Amniotic epithelial cell (primary cell): ENCODE results near the gene TRPV5.

ENCODE experiments used
- DNase-seq: peaks from one replicate; pipeline ENCODE4 v3.0.0-alpha.2; 2010; ENCODE audit warnings: low read depth

TRPV5 gene

GRCh38 chr7:142885311-142886230, 48.0 kb downstream of the TRPV5 start, which contains the start of gene TRPV6:
Gene TRPV6, minus strand, starts transcription at chr7:142885745.
- no peak for DNase-seq

GRCh38 chr7:142884286-142884640, 49.3 kb downstream of the TRPV5 start:
- no peak for DNase-seq

- DNase-seq = no peak
Measured at GRCh38 chr7:142883571-142884285, 49.8 kb downstream of the TRPV5 start.

- no peak for DNase-seq
Measured at GRCh38 chr7:142883145-142883544, 50.4 kb downstream of the TRPV5 start.

- DNase-seq = no peak
Measured at GRCh38 chr7:142882338-142882678, 51.2 kb downstream of the TRPV5 start.

- no peak for DNase-seq
Measured at GRCh38 chr7:142881586-142882337, 51.8 kb downstream of the TRPV5 start.

GRCh38 chr7:142880876-142881505, 52.6 kb downstream of the TRPV5 start:
- DNase-seq = peak; percentile 24

- no peak for DNase-seq
Measured at GRCh38 chr7:142879060-142879459, 54.5 kb downstream of the TRPV5 start.

- DNase-seq = peak; percentile 27
Measured at GRCh38 chr7:142878315-142878714, 55.2 kb downstream of the TRPV5 start.

GRCh38 chr7:142876991-142877910, 56.3 kb downstream of the TRPV5 start:
- DNase-seq = no peak

- DNase-seq = no peak
Measured at GRCh38 chr7:142876236-142876960, 57.1 kb downstream of the TRPV5 start.

- DNase-seq = no peak
Measured at GRCh38 chr7:142875456-142875855, 58.1 kb downstream of the TRPV5 start.

- DNase-seq = no peak
Measured at GRCh38 chr7:142874837-142875236, 58.7 kb downstream of the TRPV5 start.

GRCh38 chr7:142874409-142874808, 59.1 kb downstream of the TRPV5 start:
- DNase-seq = no peak

GRCh38 chr7:142873871-142874270, 59.7 kb downstream of the TRPV5 start:
- no peak for DNase-seq

- DNase-seq = peak; percentile 6
Measured at GRCh38 chr7:142873281-142873784, 60.2 kb downstream of the TRPV5 start.

- DNase-seq = no peak
Measured at GRCh38 chr7:142872106-142872675, 61.4 kb downstream of the TRPV5 start.

GRCh38 chr7:142871260-142872105, 62.1 kb downstream of the TRPV5 start:
- no peak for DNase-seq
